HG03039 (cell line): ENCODE results near the gene OBP2A.

ENCODE experiments used
- ATAC-seq: cut with Tn5 transposase; IDR thresholded peaks from one replicate; pipeline ENCODE4 v1.9.1; 2021; ENCODE audit warnings: mild to moderate bottlenecking, moderate library complexity; ENCODE audit not compliant: unreplicated experiment

OBP2A gene

DNA sequence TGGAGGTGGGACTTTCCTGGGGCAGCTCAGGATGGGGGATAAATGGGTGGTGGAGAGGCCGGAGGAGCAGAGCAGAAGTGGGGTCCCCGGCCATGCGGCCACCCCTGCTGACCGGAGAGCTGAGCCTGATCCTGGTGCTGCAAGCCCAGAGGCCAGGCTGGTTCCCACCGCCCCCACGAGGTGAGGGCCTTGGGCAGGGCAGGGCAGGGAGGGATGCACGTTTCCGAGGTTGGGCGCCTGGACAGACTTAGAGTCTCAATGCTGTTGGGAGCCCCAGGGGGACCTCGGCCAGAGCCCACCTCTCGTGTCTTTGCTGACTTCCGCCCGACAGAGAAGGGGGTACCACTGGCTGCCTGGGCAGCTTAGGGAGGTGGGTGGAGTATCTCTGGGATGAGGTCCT is 5.5 kb downstream of the OBP2A start:
- ATAC-seq, result no peak

DNA sequence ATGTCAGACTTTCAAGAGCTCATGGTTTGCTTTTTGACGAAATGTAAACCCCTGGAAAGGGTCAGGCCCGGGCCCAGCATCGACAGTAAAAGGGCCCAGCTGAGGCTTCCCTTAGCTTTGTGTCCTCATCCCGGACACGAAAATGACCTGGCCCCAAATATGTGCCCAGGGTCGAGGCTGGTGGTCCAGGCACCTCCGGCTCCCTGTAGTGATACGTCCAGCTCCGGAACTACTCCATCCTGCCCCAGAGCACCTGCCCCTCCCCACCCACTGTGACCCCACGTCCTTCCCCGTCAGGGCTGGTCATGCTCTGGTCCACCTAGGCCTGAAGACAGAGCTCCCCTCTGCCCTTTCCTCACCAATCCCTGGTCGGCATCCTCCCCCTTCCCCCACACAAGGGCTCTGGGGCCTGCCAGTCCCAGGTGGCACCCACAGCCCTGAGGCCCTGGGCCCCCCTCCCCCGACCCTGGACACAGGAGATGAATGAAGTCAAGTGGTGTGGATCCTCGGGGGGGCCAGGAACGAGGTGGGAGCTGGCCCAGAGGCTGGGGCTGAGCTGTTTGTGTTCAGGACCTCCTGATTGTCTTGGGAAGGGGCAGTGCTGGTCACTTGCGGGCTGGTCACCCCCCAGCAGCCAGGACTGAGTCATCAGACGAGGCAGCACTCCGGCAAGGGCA is 6.2 kb downstream of the OBP2A start:
- ATAC-seq, result no peak

DNA sequence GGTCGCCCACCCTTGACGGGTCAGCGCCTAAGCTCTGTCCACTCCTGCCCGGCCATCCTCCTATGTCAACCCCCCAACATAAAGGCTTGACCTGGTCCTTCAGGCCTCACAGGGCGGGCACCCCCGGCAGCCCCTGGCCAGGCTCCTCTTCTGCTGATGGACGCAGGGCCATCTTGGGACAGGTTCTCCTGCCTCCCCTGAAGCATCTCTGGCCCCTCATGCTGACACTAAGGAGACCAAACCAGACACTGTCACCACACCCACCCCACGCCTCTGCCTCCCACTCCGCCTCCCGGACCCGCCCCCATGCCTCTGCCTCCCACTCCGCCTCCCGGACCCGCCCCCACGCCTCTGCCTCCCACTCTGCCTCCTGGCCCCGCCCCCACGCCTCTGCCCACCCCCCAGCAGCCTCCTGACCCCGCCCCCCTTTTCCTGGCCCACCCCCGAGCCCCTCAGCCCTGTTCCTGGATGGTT is 6.8 kb downstream of the OBP2A start:
- no peak for ATAC-seq

DNA sequence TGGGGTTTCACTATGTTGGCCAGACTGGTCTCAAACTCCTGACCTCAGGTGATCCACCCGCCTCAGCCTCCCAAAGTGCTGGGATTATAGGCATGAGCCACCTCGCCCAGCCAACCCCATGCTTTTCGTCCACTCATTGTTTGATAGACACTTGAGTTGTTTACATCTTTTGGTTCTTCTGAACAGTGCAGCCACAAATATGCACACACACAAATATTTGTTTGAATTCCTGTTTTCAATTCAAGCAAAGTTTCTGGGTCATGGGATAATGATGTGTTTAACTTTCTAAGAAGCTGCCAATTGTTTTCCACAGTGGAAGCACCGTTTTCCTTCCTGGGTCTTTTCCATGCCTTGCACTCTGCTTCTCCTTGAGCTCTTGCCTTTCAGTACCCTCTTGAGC is 8.8 kb downstream of the OBP2A start:
- ATAC-seq, result no peak

DNA sequence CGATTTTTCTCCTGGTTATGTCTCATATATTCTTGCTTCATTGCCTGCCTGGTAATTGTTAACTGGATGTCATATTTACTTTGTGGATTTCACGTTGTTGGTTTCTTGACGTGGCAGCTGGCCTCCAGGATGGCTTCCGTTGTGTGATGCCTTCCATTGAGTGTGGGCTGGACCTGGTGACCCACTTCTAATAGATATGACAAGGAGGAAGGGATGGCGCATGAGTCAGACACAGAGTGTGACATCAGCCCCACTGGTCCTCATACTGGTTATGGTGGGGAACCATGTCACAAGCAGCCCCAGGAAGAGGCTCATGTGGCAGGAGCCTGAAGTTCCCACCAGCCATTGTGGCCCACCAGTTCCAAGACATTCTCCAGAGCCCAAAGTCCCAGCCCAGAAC is 9.3 kb downstream of the OBP2A start:
- no peak for ATAC-seq

DNA sequence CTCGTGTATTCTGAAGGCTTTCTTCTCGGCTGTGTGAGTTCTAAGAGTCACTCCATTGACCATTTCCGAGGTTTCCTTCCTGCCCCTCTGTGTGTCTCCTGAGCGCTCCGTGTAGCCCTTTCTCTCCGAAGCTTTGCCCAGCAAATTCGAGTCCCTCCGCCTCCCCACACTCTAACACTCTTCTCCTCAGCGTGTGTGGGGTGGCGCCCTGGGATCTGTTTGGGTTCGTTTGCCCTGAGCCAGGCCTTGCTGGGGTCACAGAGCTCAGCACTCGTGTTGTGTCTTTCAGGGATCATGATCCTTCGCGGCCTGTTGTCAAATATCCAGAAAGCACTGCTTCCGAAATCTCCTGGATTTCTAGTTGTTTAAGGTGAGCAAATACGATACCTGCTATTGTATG is 10.0 kb downstream of the OBP2A start:
- ATAC-seq, result no peak

DNA sequence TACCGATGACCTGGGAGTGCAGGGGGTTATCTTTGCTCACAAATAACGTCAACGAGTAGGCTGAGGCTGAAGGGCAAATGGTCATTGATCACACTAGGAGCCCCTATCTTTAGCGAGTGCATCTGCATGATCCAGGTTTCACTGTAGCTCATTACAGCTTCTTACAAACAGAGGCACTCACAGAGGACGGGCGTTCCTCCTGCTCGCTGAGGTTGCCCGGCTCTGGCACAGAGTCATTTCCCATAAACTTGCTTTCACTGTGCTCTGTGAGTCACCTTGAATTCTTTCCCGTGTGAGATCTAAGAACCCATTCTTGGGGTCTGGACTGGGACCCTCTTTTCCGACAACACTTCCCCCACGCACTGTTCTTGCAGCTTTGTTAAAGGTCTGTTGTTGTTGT is 13.7 kb downstream of the OBP2A start:
- no peak for ATAC-seq

DNA sequence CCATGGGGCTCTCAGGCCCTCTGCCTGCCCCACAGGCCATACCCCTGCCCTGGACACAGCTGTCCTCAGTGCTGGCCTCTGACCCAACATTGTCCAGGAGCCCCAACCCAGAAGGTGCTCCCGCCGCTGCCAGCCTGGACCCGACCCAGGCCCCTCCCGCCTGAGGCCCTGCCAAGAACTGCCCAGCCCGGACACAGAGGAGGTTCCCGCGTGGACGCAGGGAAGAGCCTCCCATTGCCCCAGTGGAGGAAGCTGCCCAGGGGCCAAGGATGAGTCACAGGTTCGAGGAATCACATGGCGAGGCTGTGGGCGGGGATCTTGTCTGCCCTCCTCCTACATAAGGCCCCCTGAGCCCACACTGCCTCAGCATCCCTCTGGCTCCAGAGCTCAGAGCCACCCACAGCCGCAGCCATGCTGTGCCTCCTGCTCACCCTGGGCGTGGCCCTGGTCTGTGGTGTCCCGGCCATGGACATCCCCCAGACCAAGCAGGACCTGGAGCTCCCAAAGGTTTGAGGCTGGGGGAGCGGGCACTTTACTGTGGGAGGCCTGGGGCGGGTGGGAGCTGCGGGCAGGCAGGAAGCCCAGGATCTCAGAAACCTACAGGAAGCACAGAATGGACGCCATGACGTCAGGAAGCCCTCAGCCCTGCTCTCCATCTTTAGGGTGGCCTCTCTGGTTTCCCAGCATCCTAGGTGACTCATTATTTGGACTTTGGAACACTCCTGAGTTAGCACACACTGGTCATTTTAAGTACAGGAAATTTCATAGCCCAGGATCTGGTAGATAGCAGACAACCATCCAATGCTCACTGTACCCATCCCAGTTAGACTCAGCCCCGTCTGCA is 15.7 kb downstream of the OBP2A start, which contains the start of gene PAEP:
TSS of gene PAEP (plus strand) at position 366 of the 844 bp plus-strand sequence.
- no peak for ATAC-seq

DNA sequence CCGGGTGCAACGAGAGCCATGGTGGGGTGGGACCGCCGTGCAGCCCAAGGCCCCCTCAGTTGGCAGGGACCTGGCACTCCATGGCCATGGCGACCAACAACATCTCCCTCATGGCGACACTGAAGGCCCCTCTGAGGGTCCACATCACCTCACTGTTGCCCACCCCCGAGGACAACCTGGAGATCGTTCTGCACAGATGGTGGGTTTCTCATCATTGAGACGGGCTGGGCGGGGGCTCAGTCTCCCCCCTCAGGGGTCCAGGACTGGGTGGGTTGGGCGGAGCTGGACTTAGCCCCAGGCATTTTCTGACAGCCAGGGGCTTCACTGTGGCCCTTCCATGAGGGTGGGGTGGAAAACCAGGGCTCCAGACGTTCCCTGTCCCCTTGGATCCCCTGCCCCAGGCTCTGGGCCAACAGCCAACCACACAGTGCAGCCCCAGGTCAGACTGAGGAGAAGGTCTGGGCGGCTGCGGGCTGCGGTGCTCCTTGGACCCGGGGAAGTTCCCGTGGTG is 16.4 kb downstream of the OBP2A start:
- ATAC-seq, result no peak

DNA sequence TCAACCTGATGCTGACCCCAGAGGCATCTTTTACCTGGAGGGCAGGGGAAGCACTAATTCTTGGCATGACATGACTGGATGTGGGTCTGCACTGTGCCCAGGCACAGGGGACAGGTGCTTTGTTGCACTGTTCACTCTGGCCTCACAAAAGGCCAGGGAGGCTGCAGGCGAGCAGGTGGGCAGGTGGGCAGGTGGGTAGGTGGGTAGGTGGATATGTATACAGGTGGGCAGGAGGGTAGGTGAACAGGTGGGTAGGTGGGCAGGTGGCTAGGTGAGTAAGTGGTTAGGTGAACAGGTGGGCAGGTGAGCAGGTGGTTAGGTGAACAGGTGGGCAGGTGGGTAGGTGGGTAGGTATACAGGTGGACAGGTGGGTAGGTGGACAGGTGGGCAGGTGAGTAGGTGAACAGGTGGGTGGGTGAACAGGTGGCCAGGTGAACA is 17.1 kb downstream of the OBP2A start:
- no peak for ATAC-seq

DNA sequence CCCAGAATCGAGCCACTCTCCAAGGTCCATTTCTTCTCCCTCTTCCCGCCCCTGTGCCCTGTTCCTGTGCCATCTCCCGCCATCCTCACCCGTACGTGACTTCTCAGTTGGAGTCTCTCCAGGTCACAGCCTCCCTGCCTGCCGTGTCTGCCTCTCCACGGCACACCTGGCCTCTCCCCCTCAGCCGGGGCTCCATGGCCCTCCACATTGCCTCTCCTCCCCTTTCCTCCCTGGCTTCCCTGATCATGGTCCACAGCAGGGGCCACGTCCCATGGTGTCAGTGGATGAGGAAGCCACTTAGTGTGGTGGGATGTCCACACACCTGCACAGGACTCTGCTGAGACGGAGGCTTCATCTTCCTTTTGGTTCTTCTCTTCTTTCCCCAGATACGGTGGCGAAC is 17.9 kb downstream of the OBP2A start:
- no peak for ATAC-seq

DNA sequence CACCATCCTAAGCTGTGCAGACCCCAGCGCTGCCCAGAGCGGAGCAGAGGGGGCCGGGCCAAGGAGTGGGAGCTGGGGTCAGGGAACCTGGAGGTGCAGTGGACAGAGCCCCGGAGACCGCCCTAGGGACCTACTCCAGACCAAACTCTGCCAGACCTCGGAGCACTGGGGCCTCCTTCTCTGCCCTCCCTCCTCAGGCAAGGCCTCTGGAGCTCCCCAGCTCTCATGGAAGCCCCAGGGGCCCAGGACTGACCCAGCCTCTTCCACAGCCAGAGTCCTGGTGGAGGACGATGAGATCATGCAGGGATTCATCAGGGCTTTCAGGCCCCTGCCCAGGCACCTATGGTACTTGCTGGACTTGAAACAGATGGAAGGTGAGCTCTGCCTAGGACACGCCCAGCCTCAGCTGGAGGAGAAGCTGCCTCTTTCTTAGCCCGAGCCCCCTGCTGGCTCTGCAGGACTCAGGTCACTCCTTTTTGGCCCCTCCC is 19.3 kb downstream of the OBP2A start:
- ATAC-seq, result no peak

DNA sequence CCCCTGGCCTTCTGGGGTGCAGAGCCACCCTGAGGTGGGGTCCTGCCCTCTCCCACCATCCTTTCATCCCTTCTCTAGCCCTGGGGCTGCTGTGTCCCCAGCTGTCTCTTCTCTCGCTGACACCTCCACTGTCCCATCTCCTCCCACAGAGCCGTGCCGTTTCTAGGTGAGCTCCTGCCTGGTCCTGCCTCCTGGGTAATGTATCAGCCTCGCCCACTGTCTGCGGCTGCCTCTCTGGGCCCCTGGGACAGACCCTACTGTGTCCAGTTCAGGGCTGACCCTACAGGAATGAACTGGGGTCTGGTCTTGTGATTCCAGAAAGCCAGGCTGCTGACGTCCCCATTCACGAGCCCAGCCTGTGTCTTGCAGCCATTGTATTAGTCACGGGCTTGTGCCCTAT is 19.7 kb downstream of the OBP2A start:
- no peak for ATAC-seq

DNA sequence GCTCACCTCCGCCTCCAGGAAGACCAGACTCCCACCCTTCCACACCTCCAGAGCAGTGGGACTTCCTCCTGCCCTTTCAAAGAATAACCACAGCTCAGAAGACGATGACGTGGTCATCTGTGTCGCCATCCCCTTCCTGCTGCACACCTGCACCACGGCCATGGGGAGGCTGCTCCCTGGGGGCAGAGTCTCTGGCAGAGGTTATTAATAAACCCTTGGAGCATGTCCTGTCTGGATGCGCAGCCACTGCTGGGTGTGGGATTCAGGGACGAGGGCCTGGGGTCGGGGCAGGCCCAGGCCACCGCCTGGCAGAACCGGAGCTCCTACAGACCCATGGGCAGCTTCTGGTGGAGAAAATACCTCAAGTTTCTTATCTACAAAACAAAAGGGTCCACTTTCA is 20.6 kb downstream of the OBP2A start:
- no peak for ATAC-seq

DNA sequence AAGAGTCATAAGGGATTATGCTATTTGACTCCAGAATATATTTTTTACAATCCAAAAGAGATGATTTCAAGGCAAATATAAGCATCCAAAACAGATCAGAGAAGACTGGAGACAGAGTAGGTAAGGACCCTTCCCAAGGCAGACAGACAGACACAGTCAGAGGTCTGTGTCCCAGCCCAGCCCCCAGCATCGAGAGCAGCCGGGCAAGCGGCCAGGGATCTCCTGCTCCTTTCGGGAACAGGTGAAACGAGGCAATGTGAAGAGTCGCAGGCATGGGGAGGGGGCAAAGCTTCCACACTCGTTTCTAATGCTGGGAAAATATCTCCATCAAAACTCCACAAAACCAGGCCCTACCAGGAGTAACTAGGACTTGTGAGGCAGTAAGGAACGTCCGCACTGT is 21.4 kb downstream of the OBP2A start:
- ATAC-seq, result no peak

DNA sequence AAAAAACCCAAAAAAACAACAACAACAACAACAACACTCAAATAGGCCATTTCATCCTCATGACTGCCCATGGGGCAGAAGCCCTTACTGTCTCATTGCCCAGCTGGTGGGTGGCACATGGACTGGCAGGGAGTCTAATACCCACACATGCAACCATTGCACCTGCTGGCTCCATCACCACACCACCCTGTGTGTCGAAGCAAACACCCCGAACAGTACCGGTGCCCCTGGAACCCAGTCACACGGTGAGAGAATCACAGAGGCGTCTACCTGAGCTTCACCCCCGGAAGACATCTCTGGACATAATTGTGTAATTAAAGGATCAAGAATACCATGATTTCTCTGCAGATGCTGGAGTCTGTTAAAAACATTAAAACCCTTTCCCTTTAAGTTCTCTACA is 22.1 kb downstream of the OBP2A start:
- ATAC-seq, result no peak

DNA sequence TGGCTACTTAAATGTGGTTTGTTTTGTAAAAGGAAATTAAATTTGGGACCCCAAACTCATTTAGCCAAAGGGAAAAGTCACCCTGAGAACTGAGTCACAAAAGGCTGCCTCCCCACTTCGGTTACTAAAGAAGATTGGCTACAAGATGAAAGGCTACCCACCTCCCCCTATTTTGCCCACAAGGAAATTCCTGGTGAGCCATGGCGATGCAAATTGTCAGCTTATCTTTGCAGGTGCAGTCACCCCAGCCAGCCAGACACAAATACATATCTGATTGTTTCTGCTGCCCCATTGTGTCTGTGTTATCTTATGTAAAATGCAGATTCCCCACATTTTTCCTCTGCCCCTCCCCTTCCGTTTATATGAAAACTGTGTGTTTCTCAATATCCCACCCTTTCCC is 24.5 kb downstream of the OBP2A start:
- ATAC-seq, result no peak

DNA sequence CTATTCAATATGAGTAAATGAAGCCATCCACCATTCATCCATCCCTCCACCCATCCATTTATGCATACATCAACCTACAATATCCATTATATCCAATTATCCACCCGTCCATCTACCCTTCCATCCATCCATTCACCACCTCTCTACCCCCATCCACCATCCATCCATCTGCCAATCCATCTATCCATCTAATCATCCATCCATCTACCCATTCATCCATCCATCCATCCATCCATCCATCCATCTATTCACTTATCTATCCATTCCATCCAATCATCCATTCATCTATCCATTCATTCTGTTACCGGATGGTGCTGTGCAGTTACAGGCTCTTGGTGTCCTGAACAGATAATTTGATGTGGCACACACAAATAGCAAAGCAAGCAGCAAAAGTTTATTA is 26.3 kb downstream of the OBP2A start:
- ATAC-seq, result no peak

DNA sequence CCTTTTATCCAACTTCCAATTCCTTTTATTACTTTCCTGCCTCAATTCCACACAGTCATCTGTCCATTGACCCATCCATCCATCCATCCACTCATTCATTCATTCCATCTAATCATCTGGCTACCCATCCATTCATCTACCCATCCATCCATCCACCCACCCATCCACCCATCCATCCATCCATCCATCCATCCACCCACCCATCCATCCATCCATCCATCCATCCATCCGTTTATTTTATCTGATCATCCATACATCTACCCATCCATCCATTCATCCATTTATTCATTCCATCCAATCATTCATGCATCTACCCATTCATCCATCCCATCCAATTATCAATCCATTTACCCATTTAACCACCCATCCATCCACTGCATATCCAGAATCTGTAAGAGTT is 27.2 kb downstream of the OBP2A start:
- ATAC-seq, result no peak

DNA sequence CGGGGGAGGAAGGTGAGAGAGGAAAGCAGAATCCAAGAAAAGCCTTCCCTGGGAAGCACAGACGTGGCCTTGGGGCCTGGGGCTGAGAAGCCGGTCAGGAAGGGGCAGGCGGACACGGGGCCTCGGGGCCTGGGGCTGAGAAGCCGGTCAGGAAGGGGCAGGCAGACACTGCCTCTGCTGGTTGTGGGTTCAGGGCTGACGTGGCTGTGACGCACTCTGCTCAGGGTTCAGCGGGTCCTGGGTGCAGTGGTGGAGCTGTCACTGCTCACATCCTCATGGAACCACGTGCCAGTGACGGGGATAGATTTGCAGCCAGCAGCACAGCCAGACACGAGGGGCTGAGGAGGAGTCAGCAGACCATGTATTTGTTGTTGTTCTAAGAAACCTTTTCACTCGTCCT is 28.4 kb downstream of the OBP2A start:
- ATAC-seq, result no peak

DNA sequence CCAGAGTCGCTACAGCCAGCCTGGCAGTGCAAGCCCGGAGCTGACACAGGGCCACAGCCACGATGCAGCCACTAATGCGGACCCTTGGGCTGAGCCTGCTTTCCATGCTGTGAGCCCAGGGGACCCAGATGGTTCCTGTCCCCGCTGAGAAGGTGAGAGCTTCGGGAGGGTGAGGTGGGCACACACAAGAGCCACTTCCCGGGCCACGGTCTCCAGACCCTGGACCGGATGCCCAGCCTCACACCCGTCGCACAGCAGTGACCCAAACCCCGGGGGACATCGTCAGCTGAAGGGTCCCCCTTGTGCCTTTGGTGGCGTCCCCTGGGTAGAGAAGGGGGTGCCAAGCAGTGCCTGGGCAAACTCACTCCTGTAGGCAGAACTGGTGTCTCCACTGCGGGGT is 29.0 kb downstream of the OBP2A start:
- ATAC-seq, result no peak
